Tibial nerve (tissue), 3 donors: Measurements from ENCODE around the gene ZFYVE26.

Experiments
- POLR2A ChIP-seq, 2 donors: fragments of 450-650 bp; IDR thresholded peaks; one replicate each; pipeline ENCODE4 v1.6.1; 2017; ENCODE audit warnings: antibody characterized with exemption in 2 of 2, mild to moderate bottlenecking in 2 of 2, moderate library complexity in 2 of 2
- TF ChIP-seq, protein P1 (sequence below), 5 experiments: fragments of 200-600 bp in 3 of 5; fragments of 450-650 bp in 2 of 5; sonication (generic) in 3 of 5; IDR thresholded peaks; one replicate each; pipeline ENCODE4 v1.5.1; 2016 to 2019; ENCODE audit warnings: antibody characterized with exemption in 5 of 5, mild to moderate bottlenecking in 3 of 5, moderate library complexity in 2 of 5

DNA sequence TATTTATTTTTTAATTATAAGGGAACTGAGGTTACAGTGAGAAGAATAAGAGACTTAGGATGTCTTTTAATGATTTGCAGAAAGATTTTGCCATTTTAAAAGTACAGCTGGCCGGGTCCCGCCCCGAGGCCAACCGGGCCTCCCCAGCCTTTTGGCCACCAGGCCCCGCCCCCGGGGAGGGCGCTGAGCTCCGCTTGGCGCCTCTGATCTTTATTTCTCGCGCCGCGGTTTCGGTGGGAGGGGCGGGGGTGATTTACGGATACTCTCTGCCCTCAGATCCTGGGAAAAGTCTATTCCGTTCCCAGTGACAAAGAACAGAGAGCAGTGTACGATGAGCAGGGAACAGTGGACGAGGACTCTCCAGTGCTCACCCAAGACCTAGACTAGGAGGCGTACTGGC, 17.7 kb downstream of the ZFYVE26 start:
- TF ChIP-seq, protein P1, sequence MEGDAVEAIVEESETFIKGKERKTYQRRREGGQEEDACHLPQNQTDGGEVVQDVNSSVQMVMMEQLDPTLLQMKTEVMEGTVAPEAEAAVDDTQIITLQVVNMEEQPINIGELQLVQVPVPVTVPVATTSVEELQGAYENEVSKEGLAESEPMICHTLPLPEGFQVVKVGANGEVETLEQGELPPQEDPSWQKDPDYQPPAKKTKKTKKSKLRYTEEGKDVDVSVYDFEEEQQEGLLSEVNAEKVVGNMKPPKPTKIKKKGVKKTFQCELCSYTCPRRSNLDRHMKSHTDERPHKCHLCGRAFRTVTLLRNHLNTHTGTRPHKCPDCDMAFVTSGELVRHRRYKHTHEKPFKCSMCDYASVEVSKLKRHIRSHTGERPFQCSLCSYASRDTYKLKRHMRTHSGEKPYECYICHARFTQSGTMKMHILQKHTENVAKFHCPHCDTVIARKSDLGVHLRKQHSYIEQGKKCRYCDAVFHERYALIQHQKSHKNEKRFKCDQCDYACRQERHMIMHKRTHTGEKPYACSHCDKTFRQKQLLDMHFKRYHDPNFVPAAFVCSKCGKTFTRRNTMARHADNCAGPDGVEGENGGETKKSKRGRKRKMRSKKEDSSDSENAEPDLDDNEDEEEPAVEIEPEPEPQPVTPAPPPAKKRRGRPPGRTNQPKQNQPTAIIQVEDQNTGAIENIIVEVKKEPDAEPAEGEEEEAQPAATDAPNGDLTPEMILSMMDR (IDR thresholded peaks at IDR 0.05) = no peak
- TF ChIP-seq POLR2A (IDR thresholded peaks at IDR 0.05) = no peak
